GM12872 (cell line): ENCODE data around the gene SERHL2.

ENCODE experiments used
- CTCF ChIP-seq: IDR thresholded peaks from 3 replicates; pipeline ENCODE4 v1.5.1; 2011; ENCODE audit warnings: low read depth, mild to moderate bottlenecking, low read length, moderate library complexity; ENCODE audit not compliant: insufficient read depth

The SERHL2 gene

DNA sequence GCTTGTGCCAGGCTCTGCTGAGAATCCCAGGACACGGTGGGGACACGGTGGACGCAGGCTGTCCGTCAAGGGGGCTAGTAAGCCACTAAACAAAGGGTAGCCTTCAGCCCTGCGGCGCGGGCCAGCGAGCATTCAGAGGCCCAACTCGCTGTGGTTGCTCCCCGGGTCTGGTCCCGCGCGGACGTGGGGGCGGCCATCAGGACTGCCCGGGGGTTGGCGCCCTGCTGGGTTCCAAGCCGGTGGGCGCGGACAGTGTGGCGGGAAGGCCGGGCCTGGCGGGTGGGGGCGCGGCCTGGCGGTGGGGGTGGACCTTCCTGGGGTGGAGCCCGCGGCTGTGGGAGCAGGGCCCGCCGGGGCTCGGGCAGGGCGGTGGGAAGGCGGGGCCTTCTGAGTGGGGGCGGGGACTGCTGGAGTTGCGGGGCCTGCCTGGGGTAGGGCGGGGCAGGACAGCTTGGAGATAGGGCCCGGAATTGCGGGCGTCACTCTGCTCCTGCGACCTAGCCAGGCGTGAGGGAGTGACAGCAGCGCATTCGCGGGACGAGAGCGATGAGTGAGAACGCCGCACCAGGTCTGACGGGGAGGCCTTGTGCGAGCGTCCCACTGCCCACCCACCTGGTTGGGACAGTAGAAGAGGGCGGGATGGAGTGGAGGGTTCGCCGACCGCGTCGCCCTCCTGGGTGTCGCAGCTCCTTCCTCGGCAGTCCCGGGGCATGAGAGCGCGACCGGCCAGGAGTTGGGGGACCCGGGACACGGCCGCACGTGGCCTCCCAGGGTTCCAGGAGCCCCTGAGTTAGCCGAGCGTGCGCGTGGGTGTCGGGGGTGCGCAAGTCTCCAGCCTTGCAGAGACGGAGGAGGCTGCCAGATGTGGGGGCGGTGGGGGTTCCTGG lies at the start of gene SERHL2:
TSS of gene SERHL2 (plus strand) at position 482 of the 887 bp plus-strand sequence. CDS start at position 547, 65 bp downstream.
- no peak for TF ChIP-seq CTCF

- TF ChIP-seq CTCF, result no peak
Observed at GRCh38 chr22:42509548-42509947, 44.2 kb upstream of the SERHL2 start.

- no peak for TF ChIP-seq CTCF
Observed at GRCh38 chr22:42511401-42511891, 42.3 kb upstream of the SERHL2 start.

- TF ChIP-seq CTCF, result 0 out of 3 replicates have a peak, but pooled peaks have one; percentile 25
Observed at GRCh38 chr22:42512273-42512990, 41.3 kb upstream of the SERHL2 start.

DNA sequence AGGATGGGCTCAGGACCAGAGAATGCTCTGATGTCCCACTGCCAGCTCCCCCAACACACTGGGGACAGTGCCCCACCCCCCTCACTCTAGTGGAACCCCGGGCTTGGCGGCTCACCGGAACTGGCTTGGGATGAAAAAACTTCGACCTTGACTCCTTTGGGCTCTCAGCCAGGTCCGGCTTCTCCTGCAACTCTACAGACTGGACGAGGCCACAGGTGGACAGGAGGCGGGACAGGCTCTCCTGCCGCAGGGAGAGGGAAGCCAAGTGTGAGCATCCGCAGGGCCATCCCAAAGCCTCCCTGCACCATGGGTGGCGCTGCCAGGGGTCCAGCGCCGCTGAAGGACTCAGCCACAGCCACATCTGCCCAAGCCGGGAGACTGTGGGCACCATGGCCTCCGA lies 37.9 kb upstream of the SERHL2 start:
- TF ChIP-seq CTCF, result no peak

DNA sequence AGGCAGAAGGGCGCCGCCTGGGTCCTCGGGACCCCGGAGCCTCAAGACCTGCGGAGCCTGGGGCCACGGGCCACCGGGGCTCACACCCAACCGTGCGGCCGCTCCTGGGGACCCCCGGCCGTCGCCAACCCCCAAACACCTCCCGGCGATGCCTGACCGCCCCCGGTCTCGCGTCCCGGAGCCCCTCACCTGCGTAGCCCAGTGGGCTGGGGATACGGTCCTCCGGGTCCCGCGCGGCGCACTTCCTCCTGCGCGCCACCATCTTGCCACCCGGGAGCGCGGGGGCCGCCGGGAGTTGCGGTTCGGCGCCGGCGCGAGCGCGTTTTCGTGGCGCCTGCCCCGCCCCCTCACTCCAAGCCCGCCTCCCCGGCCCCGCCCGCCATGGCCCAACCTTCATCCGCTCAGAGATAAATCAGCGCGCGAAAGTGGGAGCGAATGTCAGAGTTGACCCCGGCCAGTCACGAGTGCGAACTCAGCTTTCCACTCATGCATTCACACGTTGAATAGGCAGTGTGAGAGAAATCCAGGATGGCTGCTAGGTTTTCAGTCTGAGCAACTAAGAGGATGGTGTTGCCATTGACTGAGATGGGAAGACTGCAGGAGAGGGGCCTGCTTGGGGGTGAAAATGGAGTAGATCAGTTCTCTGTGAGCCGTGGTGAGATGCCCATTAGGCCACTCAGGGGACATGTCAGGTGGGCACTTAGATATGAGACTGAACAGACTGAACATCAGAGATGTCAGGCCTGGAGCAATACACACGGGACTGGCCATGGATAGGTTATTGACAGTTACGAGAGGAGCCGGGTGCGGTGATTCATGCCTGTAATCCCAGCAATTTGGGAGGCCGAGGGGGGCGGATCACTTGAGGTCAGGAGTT lies 34.0 kb upstream of the SERHL2 start, which contains the start of gene RRP7A:
TSS of gene RRP7A (minus strand) at position 272 of the 877 bp plus-strand sequence. CDS start at position 262, 10 bp downstream.
- no peak for TF ChIP-seq CTCF

- no peak for TF ChIP-seq CTCF
Observed at GRCh38 chr22:42521228-42521546, 32.6 kb upstream of the SERHL2 start.
